NCI-H128 (cell line): Measurements from ENCODE around the gene ZSCAN25.
"Not testable (repeated sequence)": the region's sequence is repeated elsewhere in the genome, so short reads cannot be mapped to it uniquely, and the experiment has no call there.

Source experiments
- DNase-seq: peaks from one replicate; lab custom pipeline; 2025; ENCODE audit not compliant: unreplicated experiment; lab: John Stamatoyannopoulos, UW

Gene ZSCAN25

GRCh38 chr7:99617192-99617781 is 541 bp downstream of the ZSCAN25 start:
- no peak for DNase-seq

- no peak for DNase-seq
These were observed 2.0 kb downstream of the ZSCAN25 start for GRCh38 chr7:99618726-99619125.

- DNase-seq, result no peak
These were observed 2.9 kb downstream of the ZSCAN25 start for GRCh38 chr7:99619571-99620130.

- no peak for DNase-seq
These were observed 4.5 kb downstream of the ZSCAN25 start for GRCh38 chr7:99621271-99621670.

- no peak for DNase-seq
These were observed 5.8 kb downstream of the ZSCAN25 start for GRCh38 chr7:99622596-99622995.

- DNase-seq, result no peak
These were observed 6.4 kb downstream of the ZSCAN25 start for GRCh38 chr7:99623091-99623693.

GRCh38 chr7:99623702-99624447 is 7.1 kb downstream of the ZSCAN25 start:
- DNase-seq, result no peak

- no peak for DNase-seq
These were observed 7.7 kb downstream of the ZSCAN25 start for GRCh38 chr7:99624484-99624883.

- DNase-seq, result no peak
These were observed 8.6 kb downstream of the ZSCAN25 start for GRCh38 chr7:99625321-99625720.

- no peak for DNase-seq
These were observed 9.2 kb downstream of the ZSCAN25 start for GRCh38 chr7:99625961-99626360.

- DNase-seq, result no peak
These were observed 9.9 kb downstream of the ZSCAN25 start for GRCh38 chr7:99626661-99627060.

- no peak for DNase-seq
These were observed 10.8 kb downstream of the ZSCAN25 start for GRCh38 chr7:99627513-99627912.

GRCh38 chr7:99628471-99629465 is 12.0 kb downstream of the ZSCAN25 start:
- DNase-seq, result no peak

GRCh38 chr7:99629643-99630042 is 12.9 kb downstream of the ZSCAN25 start:
- DNase-seq, result no peak

GRCh38 chr7:99631295-99632109 is 14.8 kb downstream of the ZSCAN25 start:
- DNase-seq, result no peak

GRCh38 chr7:99637414-99637813 is 20.7 kb downstream of the ZSCAN25 start:
- not testable (repeated sequence) for DNase-seq

- no peak for DNase-seq
These were observed 22.0 kb downstream of the ZSCAN25 start for GRCh38 chr7:99638731-99639130.

- no peak for DNase-seq
These were observed 22.5 kb downstream of the ZSCAN25 start for GRCh38 chr7:99639267-99639666.

- DNase-seq, result no peak
These were observed 25.3 kb downstream of the ZSCAN25 start for GRCh38 chr7:99642027-99642426.

- no peak for DNase-seq
These were observed 26.7 kb downstream of the ZSCAN25 start for GRCh38 chr7:99643464-99643863.
